Endodermal cell (in vitro differentiated cells): ENCODE measurements around the gene IRS1. TPM values are rescaled to one million over a fixed set of nuclear protein-coding genes. Genes with fewer than 3 reads are reported as not detected.

Experiments
- DNase-seq: peaks from one replicate; pipeline ENCODE4 v3.0.0-alpha.2; 2017
- H3K27ac ChIP-seq: 2 replicates; pipeline ENCODE4 v1.5.1; 2013; ENCODE audit warnings: mild to moderate bottlenecking, low read depth, low read length, moderate library complexity
- H3K27me3 ChIP-seq: 2 replicates; pipeline ENCODE4 v1.6.1; 2013; ENCODE audit warnings: mild to moderate bottlenecking, low read length, moderate library complexity; ENCODE audit not compliant: insufficient read depth, control insufficient read depth, poor library complexity, severe bottlenecking
- H3K36me3 ChIP-seq: 2 replicates; pipeline ENCODE4 v1.7.0; 2013; ENCODE audit warnings: mild to moderate bottlenecking, low read length, moderate library complexity; ENCODE audit not compliant: control insufficient read depth, insufficient read depth
- H3K4me1 ChIP-seq: one replicate; pipeline ENCODE4 v1.7.0; 2013; ENCODE audit warnings: low read length; ENCODE audit not compliant: control insufficient read depth, insufficient read depth
- H3K4me3 ChIP-seq: 2 replicates; pipeline ENCODE4 v1.5.1; 2013; ENCODE audit warnings: mild to moderate bottlenecking, low read length, moderate library complexity
- H3K9ac ChIP-seq: 2 replicates; pipeline ENCODE4 v1.6.1; 2013; ENCODE audit warnings: mild to moderate bottlenecking, low read length, moderate library complexity; ENCODE audit not compliant: poor library complexity, severe bottlenecking; ENCODE audit errors: extremely low read depth
- H3K9me3 ChIP-seq: 2 replicates; pipeline ENCODE4 v1.6.1; 2013; ENCODE audit warnings: mild to moderate bottlenecking, low read length, moderate library complexity; ENCODE audit not compliant: control insufficient read depth
- H3K27ac Mint-ChIP-seq: 2 replicates; pipeline ENCODE4 v1.8.0; 2020; ENCODE audit warnings: mixed read lengths
- H3K27me3 Mint-ChIP-seq: 2 replicates; pipeline ENCODE4 v1.8.0; 2021; ENCODE audit warnings: mild to moderate bottlenecking, mixed read lengths; ENCODE audit not compliant: insufficient read depth
- H3K36me3 Mint-ChIP-seq: 2 replicates; pipeline ENCODE4 v1.8.0; 2020; ENCODE audit warnings: low read depth, mixed read lengths
- H3K4me1 Mint-ChIP-seq: 2 replicates; pipeline ENCODE4 v1.8.0; 2020; ENCODE audit warnings: mixed read lengths
- H3K4me3 Mint-ChIP-seq: 2 replicates; pipeline ENCODE4 v1.8.0; 2020; ENCODE audit warnings: mild to moderate bottlenecking, moderate library complexity, mixed read lengths
- H3K9me3 Mint-ChIP-seq: 2 replicates; pipeline ENCODE4 v1.8.0; 2020; ENCODE audit warnings: mild to moderate bottlenecking, mixed read lengths
- CTCF ChIP-seq: fragments of 200-600 bp; sonication (generic); conservative IDR thresholded peaks from 2 replicates; pipeline ENCODE4 v1.5.0; 2021; ENCODE audit warnings: antibody characterized with exemption, mild to moderate bottlenecking
- whole genome bisulfite sequencing, 2 experiments: methylation state at CpG; one replicate each; pipeline versions ENCODE4 v1.1.5 to v1.1.7; 2013; ENCODE audit warnings: missing lambda C conversion rate in 2 of 2, mixed read lengths in 1 of 2; ENCODE audit not compliant: insufficient coverage in 1 of 2, insufficient read length in 1 of 2; 5-methylcytosine and 5-hydroxymethylcytosine counted together
- total RNA-seq, 2 donors: library from RNA; stranded (reverse); fragmentation: NEBNext Ultra II Directional in 1 of 2; extraction: Animal tissue kit (Norgen Biotek cat#: 25700) in 1 of 2; gene quantifications; 2 replicates in 1 of 2; 3 replicates in 1 of 2; pipeline ENCODE4 v1.2.1, GENCODE V29; 2021

IRS1 gene
- total RNA-seq, 2 donors from 2014 or later, result 16.2 to 16.6 TPM

- Mint-ChIP-seq H3K27me3 (no peaks in the 10 kb centered on the region), H3K9me3 (no peaks in the 10 kb centered on the region), H3K27ac (no peak overlapping the region), H3K4me1 (no peaks in the 10 kb centered on the region), H3K4me3 (no peak overlapping the region), H3K36me3 (no peaks in the 10 kb centered on the region)
- no peak for TF ChIP-seq CTCF
- H3K9me3 ChIP-seq, result no peaks in the 10 kb centered on the region
- no peak overlapping the region for H3K9ac ChIP-seq
- DNase-seq, result no peak
- 82 to 89% methylated on average over 2 to 6 of the region's 7 CpGs for whole genome bisulfite sequencing, 2 experiments
- H3K4me3 ChIP-seq, result no peak overlapping the region
- H3K4me1 ChIP-seq, result no peaks in the 10 kb centered on the region
- no peaks in the 10 kb centered on the region for H3K27me3 ChIP-seq
- H3K36me3 ChIP-seq, result no peaks in the 10 kb centered on the region
- no peak overlapping the region for H3K27ac ChIP-seq
These were observed 97.2 kb downstream of the IRS1 start for GRCh38 chr2:226702376-226702775.

GRCh38 chr2:226701052-226701451, 98.6 kb downstream of the IRS1 start:
- H3K4me1 Mint-ChIP-seq, result peaks cover 2% of the 10 kb centered on the region
- H3K36me3 Mint-ChIP-seq, result no peaks in the 10 kb centered on the region
- TF ChIP-seq CTCF, result no peak
- H3K27ac Mint-ChIP-seq, result no peak overlapping the region
- H3K4me1 ChIP-seq, result no peaks in the 10 kb centered on the region
- no peaks in the 10 kb centered on the region for H3K9me3 Mint-ChIP-seq
- no peak overlapping the region for H3K9ac ChIP-seq
- no peaks in the 10 kb centered on the region for H3K9me3 ChIP-seq
- H3K36me3 ChIP-seq, result no peaks in the 10 kb centered on the region
- DNase-seq, result no peak
- no peak overlapping the region for H3K4me3 ChIP-seq
- no peaks in the 10 kb centered on the region for H3K27me3 ChIP-seq
- WGBS, 2 experiments, result 95 to 100% methylated on average over 1 of the region's 1 CpG
- H3K27ac ChIP-seq, result no peak overlapping the region
- no peaks in the 10 kb centered on the region for H3K27me3 Mint-ChIP-seq
- H3K4me3 Mint-ChIP-seq, result no peak overlapping the region

DNA sequence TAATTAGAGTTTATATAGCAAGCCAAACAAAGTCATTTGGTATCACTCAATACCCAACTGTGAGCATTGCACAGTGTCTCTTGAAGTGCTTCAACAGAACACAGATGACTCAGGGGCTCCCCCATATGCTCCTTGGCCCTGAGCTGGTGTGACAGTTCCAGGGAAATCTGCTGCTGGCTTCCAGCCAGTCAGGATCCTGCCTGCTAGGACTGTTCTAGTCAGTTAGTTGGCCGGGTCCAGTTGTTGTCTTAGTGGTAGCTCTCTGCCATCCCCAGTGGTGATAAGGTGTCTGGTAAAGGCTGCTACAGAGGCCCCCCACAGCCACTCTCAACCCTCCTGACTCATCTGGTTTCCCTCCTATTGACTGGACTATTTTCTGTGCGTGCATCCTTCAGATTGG, 100.3 kb downstream of the IRS1 start:
- Mint-ChIP-seq H3K36me3 (no peaks in the 10 kb centered on the region), H3K4me3 (no peak overlapping the region), H3K27ac (no peak overlapping the region), H3K27me3 (no peaks in the 10 kb centered on the region), H3K4me1 (peaks cover 4% of the 10 kb centered on the region), H3K9me3 (no peaks in the 10 kb centered on the region)
- no peak for TF ChIP-seq CTCF
- no peak overlapping the region for H3K27ac ChIP-seq
- 93 to 100% methylated on average over 1 to 2 of the region's 2 CpGs for WGBS, 2 experiments
- no peaks in the 10 kb centered on the region for H3K9me3 ChIP-seq
- no peaks in the 10 kb centered on the region for H3K27me3 ChIP-seq
- H3K4me1 ChIP-seq, result no peaks in the 10 kb centered on the region
- no peak overlapping the region for H3K9ac ChIP-seq
- no peaks in the 10 kb centered on the region for H3K36me3 ChIP-seq
- no peak for DNase-seq
- H3K4me3 ChIP-seq, result no peak overlapping the region
